CD4-positive, alpha-beta T cell (primary cell): ENCODE measurements around the gene P3H1. TPM values are rescaled to one million over a fixed set of nuclear protein-coding genes. Genes with fewer than 3 reads are reported as not detected.

Source experiments
- ATAC-seq: fragments of 200-7000 bp; cut with Tn5 transposase; one replicate; pipeline ENCODE4 v1.10.0; 2022; ENCODE audit warnings: mild to moderate bottlenecking; ENCODE audit not compliant: poor library complexity
- CTCF ChIA-PET: fragments of 350-600 bp; sonication (Branson Sonifier 250); formaldehyde crosslinking; loops from one replicate; lab custom pipeline; 2021; ENCODE audit warnings: antibody characterized with exemption, inconsistent platforms; lab: Charles Lee
- POLR2A ChIA-PET: fragments of 350-600 bp; sonication (Branson Sonifier 250); formaldehyde crosslinking; loops from one replicate; lab custom pipeline; 2021; ENCODE audit warnings: antibody characterized with exemption, inconsistent platforms; lab: Charles Lee
- DNase-seq, 14 experiments: peaks; one replicate each; pipeline ENCODE4 v3.0.0-alpha.2; 2013 to 2020; ENCODE audit warnings: mixed read lengths in 2 of 14
- H3K27ac ChIP-seq, 2 donors: one replicate each; pipeline versions ENCODE4 v1.5.1 to v1.7.0; 2013; ENCODE audit warnings: low read length in 2 of 2, low read depth in 1 of 2, mild to moderate bottlenecking in 1 of 2
- H3K27me3 ChIP-seq, 2 experiments: 1 replicate in 1 of 2; 2 replicates in 1 of 2; pipeline versions ENCODE4 v1.6.1 to v1.7.0; 2013; ENCODE audit warnings: low read length in 2 of 2, control low read depth in 1 of 2, mild to moderate bottlenecking in 1 of 2, moderate library complexity in 1 of 2; ENCODE audit not compliant: insufficient read depth in 2 of 2, control insufficient read depth in 1 of 2
- H3K36me3 ChIP-seq: one replicate; pipeline ENCODE4 v1.6.1; 2013; ENCODE audit warnings: low read length, control low read depth; ENCODE audit not compliant: insufficient read depth
- H3K4me1 ChIP-seq: one replicate; pipeline ENCODE4 v1.6.1; 2013; ENCODE audit warnings: low read length, control low read depth; ENCODE audit not compliant: insufficient read depth
- H3K4me3 ChIP-seq: one replicate; pipeline ENCODE4 v1.5.1; 2013; ENCODE audit warnings: mild to moderate bottlenecking, low read length, moderate library complexity
- H3K9me3 ChIP-seq, 2 experiments: 1 replicate in 1 of 2; 2 replicates in 1 of 2; pipeline versions ENCODE4 v1.6.1 to v1.7.0; 2013; ENCODE audit warnings: low read length in 2 of 2, mild to moderate bottlenecking in 2 of 2, control low read depth in 1 of 2, moderate library complexity in 1 of 2; ENCODE audit not compliant: control insufficient read depth in 1 of 2, insufficient read depth in 1 of 2
- H3K27ac Mint-ChIP-seq: one replicate; pipeline ENCODE4 v1.8.0; 2020; ENCODE audit warnings: mixed read lengths
- H3K27me3 Mint-ChIP-seq: one replicate; pipeline ENCODE4 v1.8.0; 2021; ENCODE audit warnings: mixed read lengths
- H3K36me3 Mint-ChIP-seq: one replicate; pipeline ENCODE4 v1.8.0; 2021; ENCODE audit warnings: low read depth, mixed read lengths
- H3K4me1 Mint-ChIP-seq: one replicate; pipeline ENCODE4 v1.8.0; 2021; ENCODE audit warnings: low read depth, mixed read lengths
- H3K4me3 Mint-ChIP-seq: one replicate; pipeline ENCODE4 v1.8.0; 2020; ENCODE audit warnings: mild to moderate bottlenecking, mixed read lengths
- H3K9me3 Mint-ChIP-seq: one replicate; pipeline ENCODE4 v1.8.0; 2020; ENCODE audit warnings: mixed read lengths
- CTCF ChIP-seq: fragments of 200-600 bp; IDR thresholded peaks from one replicate; pipeline ENCODE4 v1.8.0; 2022; ENCODE audit warnings: antibody characterized with exemption, mild to moderate bottlenecking
- intact Hi-C, 2 experiments: fragments of 100-400 bp; cut with DNase I in 1 of 2; cut with micrococcal nuclease in 1 of 2; formaldehyde crosslinking; loops; one replicate each; pipeline versions ENCODE4 v1.15.1 to v1.9.0; 2023 to 2025; cut with DNase I, micrococcal nuclease
- total RNA-seq, 174 experiments: library from RNA in 2 of 174; stranded (reverse) in 2 of 174; gene quantifications; one replicate each; pipeline ENCODE4 v1.2.3 and lab custom pipeline; 2021 to 2026

The P3H1 gene
- total RNA-seq, 2 experiments from 2014 or later = 17.6 to 20.9 TPM

DNA sequence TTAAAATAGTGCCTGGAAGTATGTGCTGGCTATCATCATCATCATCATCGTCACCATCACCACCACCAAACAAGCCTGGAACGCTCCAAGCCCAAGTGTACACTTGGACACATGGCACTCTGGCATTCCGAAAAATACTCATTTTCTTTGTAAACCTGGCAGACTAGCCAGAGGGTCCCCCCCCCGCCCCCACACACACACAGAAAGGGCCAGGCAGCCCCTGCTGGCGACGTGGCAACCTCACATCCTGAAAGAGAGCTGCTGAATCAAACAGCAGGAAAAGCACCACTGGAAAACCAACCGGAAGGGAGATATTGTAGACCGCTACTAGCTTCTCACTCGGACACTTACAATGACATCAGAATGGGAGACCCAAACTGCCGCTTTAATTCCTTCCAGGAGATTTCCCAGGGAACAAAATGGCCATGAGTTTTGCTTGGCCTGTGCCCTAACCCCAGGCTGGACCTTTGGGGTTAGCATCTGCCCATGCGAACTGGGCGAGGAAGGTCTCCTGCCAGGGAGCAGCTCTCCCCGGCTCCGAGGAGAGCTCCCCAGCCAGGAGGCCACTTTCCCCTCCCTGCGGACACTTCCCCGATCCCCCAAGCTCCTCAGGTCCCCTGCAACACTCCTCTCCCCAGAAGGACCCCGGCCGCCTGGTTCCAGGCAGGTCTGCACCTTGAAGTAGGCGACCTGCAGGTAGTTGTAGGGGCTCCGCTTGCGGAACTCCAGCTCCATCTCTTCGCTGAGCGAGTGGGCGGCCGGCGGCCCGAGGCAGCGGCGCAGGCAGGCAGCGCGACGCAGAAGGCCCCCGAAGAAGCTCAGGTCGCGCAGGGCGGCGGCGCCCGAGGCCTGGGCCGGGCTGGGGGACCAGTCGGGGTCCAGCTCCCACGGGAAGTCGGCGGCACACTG, 742 bp downstream of the P3H1 start:
- Mint-ChIP-seq H3K36me3 (peaks cover 19% of the 10 kb centered on the region), H3K27ac (no peak overlapping the region), H3K9me3 (no peaks in the 10 kb centered on the region), H3K4me1 (peaks cover 33% of the 10 kb centered on the region), H3K27me3 (no peaks in the 10 kb centered on the region), H3K4me3 (no peak overlapping the region)
- TF ChIP-seq CTCF = peak; percentile 46
- ChIA-PET CTCF (interaction anchor here (0.7 to 2.6 kb wide), 13 partner anchors 14 to 732 kb away, joined by 3 to 10 read pairs (median 3); partner anchors contain the start of genes PPIH and ZNF691), POLR2A (interaction anchor here (0.6 to 3.7 kb wide), 36 partner anchors 8 to 731 kb away, joined by 3 to 75 read pairs (median 4); partner anchors contain the start of genes CCDC30, ERMAP, PPCS and PPIH)
- Histone ChIP-seq H3K9me3 (no peaks in the 10 kb centered on the region), H3K27ac (peak overlapping the region in 1 of 2 donors; percentile 50), H3K4me1 (peaks cover 44% of the 10 kb centered on the region), H3K27me3 (no peaks in the 10 kb centered on the region), H3K36me3 (peaks cover 25% of the 10 kb centered on the region), H3K4me3 (peak overlapping the region; percentile 86)
- peak in 12 of 14 experiments; percentile 5 to 68 (median 22) for DNase-seq
- no peak for ATAC-seq
- intact Hi-C loops = loop anchor here (1.0 to 10.0 kb wide), 14 partner anchors 51 to 1904 kb away; partner anchors contain the start of genes CDC20 (in 2 of the 2), ZNF691 (in 2 of the 2), B4GALT2 (in 1 of the 2) and CCDC30 (in 1 of the 2)

DNA sequence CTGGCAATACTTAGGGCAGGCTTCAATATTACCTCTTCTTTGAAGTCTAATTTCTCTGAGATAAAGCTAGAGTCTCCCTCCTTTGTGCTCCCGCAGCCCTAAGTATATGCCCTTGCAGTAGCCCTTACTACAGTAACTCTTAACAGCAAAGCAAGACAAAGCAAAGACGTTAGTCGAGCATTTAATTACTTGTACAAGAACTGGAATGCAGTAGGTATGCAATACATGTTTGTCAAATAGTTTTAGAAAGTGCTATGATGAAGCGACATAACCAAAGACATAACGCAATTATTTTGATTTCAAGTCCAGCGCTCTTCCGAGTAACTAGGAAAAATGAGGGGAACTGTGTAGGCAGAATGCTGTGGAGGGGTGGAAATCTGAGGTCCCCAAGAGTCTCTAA, 1.6 kb downstream of the P3H1 start:
- ChIA-PET POLR2A (interaction anchor here (1.1 to 3.7 kb wide), 5 partner anchors 7 to 83 kb away, joined by 3 to 75 read pairs (median 21); partner anchors contain the start of genes YBX1 and ZNF691), CTCF (interaction anchor here (1.0 kb wide), 2 partner anchors 51 to 731 kb away, joined by 3 read pairs; no protein-coding TSS in a partner anchor)
- Histone ChIP-seq H3K4me1 (peaks cover 39% of the 10 kb centered on the region), H3K9me3 (no peaks in the 10 kb centered on the region), H3K27ac (no peak overlapping the region), H3K27me3 (no peaks in the 10 kb centered on the region), H3K36me3 (peaks cover 24% of the 10 kb centered on the region), H3K4me3 (peak overlapping the region; percentile 86)
- no peak for DNase-seq
- no peak for TF ChIP-seq CTCF
- peaks cover 26% of the 10 kb centered on the region for H3K4me1 Mint-ChIP-seq
- intact Hi-C loops = loop anchor here (5.0 to 10.0 kb wide), 9 partner anchors 82 to 1903 kb away; partner anchors contain the start of genes B4GALT2 (in 1 of the 2), CCDC30 (in 1 of the 2), CDC20 (in 1 of the 2) and CFAP57 (in 1 of the 2)
- no peaks in the 10 kb centered on the region for H3K27me3 Mint-ChIP-seq
- H3K4me3 Mint-ChIP-seq = no peak overlapping the region
- no peak overlapping the region for H3K27ac Mint-ChIP-seq
- H3K36me3 Mint-ChIP-seq = peaks cover 19% of the 10 kb centered on the region
- no peaks in the 10 kb centered on the region for H3K9me3 Mint-ChIP-seq
- no peak for ATAC-seq

GRCh38 chr1:42762269-42762668, 4.6 kb downstream of the P3H1 start:
- ChIA-PET POLR2A (interaction anchor here (0.6 to 0.7 kb wide), 3 partner anchors 86 to 691 kb away, joined by 3 to 4 read pairs (median 4); no protein-coding TSS in a partner anchor), CTCF (interaction anchor here (1.0 to 1.3 kb wide), 2 partner anchors 184 to 311 kb away, joined by 3 read pairs; no protein-coding TSS in a partner anchor)
- no peak for TF ChIP-seq CTCF
- Mint-ChIP-seq H3K4me3 (no peak overlapping the region), H3K27ac (no peak overlapping the region), H3K9me3 (no peaks in the 10 kb centered on the region), H3K4me1 (peaks cover 5% of the 10 kb centered on the region), H3K27me3 (no peaks in the 10 kb centered on the region), H3K36me3 (peaks cover 34% of the 10 kb centered on the region)
- DNase-seq = no peak
- no peaks in the 10 kb centered on the region for H3K9me3 ChIP-seq
- intact Hi-C loops = loop anchor here (10.0 kb wide), 2 partner anchors 447 to 593 kb away; partner anchors contain the start of gene CDC20 (in 1 of the 2)
- no peak overlapping the region for H3K4me3 ChIP-seq
- H3K27ac ChIP-seq = no peak overlapping the region
- peaks cover 39% of the 10 kb centered on the region for H3K36me3 ChIP-seq
- peaks cover 22% of the 10 kb centered on the region for H3K4me1 ChIP-seq
- no peaks in the 10 kb centered on the region for H3K27me3 ChIP-seq
- ATAC-seq = no peak
